Lower leg skin (tissue), 3 donors: ENCODE results near the gene BRD7.

Experiments
- POLR2A ChIP-seq, 2 donors: fragments of 450-650 bp; IDR thresholded peaks; one replicate each; pipeline ENCODE4 v1.6.1; 2016 to 2017; ENCODE audit warnings: antibody characterized with exemption in 2 of 2, mild to moderate bottlenecking in 1 of 2, moderate library complexity in 1 of 2
- TF ChIP-seq, protein P1 (sequence below), 3 donors: fragments of 450-650 bp; IDR thresholded peaks; one replicate each; pipeline ENCODE4 v1.5.1; 2016; ENCODE audit warnings: antibody characterized with exemption in 3 of 3, mild to moderate bottlenecking in 3 of 3, moderate library complexity in 2 of 3

GRCh38 chr16:50298075-50298460, 70.7 kb downstream of the BRD7 start:
- no peak for TF ChIP-seq POLR2A (IDR thresholded peaks at IDR 0.05)
- TF ChIP-seq, protein P1, sequence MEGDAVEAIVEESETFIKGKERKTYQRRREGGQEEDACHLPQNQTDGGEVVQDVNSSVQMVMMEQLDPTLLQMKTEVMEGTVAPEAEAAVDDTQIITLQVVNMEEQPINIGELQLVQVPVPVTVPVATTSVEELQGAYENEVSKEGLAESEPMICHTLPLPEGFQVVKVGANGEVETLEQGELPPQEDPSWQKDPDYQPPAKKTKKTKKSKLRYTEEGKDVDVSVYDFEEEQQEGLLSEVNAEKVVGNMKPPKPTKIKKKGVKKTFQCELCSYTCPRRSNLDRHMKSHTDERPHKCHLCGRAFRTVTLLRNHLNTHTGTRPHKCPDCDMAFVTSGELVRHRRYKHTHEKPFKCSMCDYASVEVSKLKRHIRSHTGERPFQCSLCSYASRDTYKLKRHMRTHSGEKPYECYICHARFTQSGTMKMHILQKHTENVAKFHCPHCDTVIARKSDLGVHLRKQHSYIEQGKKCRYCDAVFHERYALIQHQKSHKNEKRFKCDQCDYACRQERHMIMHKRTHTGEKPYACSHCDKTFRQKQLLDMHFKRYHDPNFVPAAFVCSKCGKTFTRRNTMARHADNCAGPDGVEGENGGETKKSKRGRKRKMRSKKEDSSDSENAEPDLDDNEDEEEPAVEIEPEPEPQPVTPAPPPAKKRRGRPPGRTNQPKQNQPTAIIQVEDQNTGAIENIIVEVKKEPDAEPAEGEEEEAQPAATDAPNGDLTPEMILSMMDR (IDR thresholded peaks at IDR 0.05) = no peak
